HUES64 (cell line): ENCODE data around the gene RBM38.

Source experiments
- H3K27ac ChIP-seq: 2 replicates; pipeline ENCODE4 v1.7.0; 2013; ENCODE audit warnings: low read depth, low read length, inconsistent platforms
- H3K27me3 ChIP-seq: 2 replicates; pipeline ENCODE4 v1.6.1; 2013; ENCODE audit warnings: mild to moderate bottlenecking, low read length; ENCODE audit not compliant: insufficient read depth
- H3K36me3 ChIP-seq: 2 replicates; pipeline ENCODE4 v1.6.1; 2013; ENCODE audit warnings: mild to moderate bottlenecking, low read length; ENCODE audit not compliant: insufficient read depth
- H3K4me1 ChIP-seq: 2 replicates; pipeline ENCODE4 v1.6.1; 2013; ENCODE audit warnings: mild to moderate bottlenecking, low read length, moderate library complexity; ENCODE audit not compliant: insufficient read depth
- H3K4me3 ChIP-seq: 2 replicates; pipeline ENCODE4 v1.5.1; 2013; ENCODE audit warnings: mild to moderate bottlenecking, low read length, moderate library complexity
- H3K9ac ChIP-seq: 2 replicates; pipeline ENCODE4 v1.6.1; 2013; ENCODE audit warnings: mild to moderate bottlenecking, low read depth, low read length
- H3K9me3 ChIP-seq: 2 replicates; pipeline ENCODE4 v1.6.1; 2013; ENCODE audit warnings: low read depth, low read length; ENCODE audit not compliant: insufficient read depth
- WGBS: fragments of 150-250, 120-280 bp; methylation state at CpG from one replicate; pipeline ENCODE4 v1.1.7; 2013; ENCODE audit warnings: missing lambda C conversion rate; 5-methylcytosine and 5-hydroxymethylcytosine counted together

The RBM38 gene

DNA sequence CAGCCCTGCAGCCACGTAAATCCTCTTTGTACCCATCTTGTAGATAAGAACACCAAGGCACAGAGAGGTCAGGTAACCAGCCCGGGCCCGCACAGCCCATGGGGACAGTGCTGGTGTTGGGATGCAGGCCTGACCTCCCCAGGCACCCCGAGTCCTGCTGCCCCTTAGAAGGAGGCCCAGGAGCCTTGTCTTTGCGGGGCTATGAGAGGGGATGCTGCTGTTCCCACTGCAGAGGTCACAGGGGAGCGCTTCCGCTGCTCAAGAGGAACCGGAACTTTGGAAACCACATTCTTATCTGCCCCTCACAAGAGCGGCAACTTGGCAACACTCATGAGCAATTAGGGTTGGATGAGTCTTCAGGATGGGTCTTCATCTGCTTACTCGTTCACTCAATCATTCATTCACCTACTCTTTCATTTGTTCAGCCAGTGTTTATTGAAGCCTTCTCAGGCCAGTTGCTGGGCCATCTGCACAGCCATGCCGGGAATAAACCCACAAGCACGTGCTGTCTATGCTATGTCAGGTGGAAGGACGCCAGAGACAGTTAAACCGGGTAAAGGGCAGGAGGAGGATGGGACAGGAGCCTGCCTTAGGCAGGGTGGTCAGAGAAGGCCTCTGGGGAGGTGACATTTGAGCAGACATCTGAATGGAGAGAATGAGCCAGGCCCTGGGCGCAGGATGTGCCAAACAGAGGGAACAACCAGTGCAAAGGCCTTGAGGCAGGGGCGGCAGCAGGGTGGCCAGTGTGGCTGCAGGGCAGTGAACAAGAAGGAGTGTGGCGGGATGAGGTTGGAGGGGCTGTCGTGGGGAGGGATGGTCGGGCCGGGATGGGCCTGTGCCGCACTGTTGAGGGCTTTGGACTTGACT lies 60.8 kb downstream of the RBM38 start:
- Histone ChIP-seq H3K9ac (no peak overlapping the region), H3K36me3 (no peaks in the 10 kb centered on the region), H3K27me3 (no peaks in the 10 kb centered on the region), H3K4me3 (no peak overlapping the region), H3K27ac (no peak overlapping the region), H3K9me3 (no peaks in the 10 kb centered on the region), H3K4me1 (0 out of 2 replicates have a peak, but pooled peaks cover 3% of the 10 kb centered on the region)
- WGBS = 90% methylated on average over 21 of the region's 21 CpGs

DNA sequence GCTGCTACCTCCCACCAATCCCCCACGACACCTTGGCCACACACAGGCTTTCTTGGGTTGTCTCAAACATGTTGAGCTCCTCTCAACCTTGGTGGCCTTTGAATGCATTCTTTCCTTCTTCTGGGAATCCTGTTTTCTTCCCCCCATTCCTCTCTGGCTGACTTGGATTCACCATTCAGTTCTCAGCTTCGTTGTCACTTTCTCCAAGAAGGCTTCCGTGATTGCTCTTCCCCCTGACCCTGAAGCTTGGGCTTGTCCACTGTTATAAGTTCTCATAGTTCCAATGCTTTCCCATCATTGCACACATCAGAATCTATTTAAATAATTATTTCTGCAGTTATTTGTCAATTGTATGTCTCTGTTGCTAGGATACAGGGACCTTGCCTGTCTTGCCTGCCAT lies 64.2 kb downstream of the RBM38 start:
- no peaks in the 10 kb centered on the region for H3K27me3 ChIP-seq
- no peak overlapping the region for H3K4me3 ChIP-seq
- 0 out of 2 replicates have a peak, but pooled peaks cover 6% of the 10 kb centered on the region for H3K4me1 ChIP-seq
- WGBS = 60% methylated on average over 3 of the region's 3 CpGs
- no peaks in the 10 kb centered on the region for H3K36me3 ChIP-seq
- H3K9me3 ChIP-seq = no peaks in the 10 kb centered on the region
- no peak overlapping the region for H3K27ac ChIP-seq
- no peak overlapping the region for H3K9ac ChIP-seq

DNA sequence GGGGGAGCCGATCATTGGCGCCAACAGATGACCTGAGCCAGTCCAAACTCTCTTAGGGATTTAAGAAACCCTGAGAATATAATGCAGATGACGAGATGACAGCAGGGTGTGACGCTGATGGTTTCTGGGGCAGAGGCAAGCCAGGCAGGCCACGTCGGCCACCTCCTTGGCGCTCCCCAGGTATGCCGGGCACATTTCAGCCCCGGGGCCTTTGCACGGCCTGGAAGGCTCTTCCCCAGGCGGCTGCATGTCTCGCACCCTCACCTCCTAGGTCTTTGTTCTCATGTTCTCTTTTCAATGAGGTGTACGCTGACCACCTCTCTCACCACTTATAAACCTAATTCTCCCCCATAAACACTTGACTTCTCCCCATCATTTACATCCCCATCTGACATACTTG lies 64.9 kb downstream of the RBM38 start:
- Histone ChIP-seq H3K27ac (no peak overlapping the region), H3K9me3 (no peaks in the 10 kb centered on the region), H3K9ac (no peak overlapping the region), H3K36me3 (no peaks in the 10 kb centered on the region), H3K27me3 (no peaks in the 10 kb centered on the region), H3K4me1 (0 out of 2 replicates have a peak, but pooled peaks cover 6% of the 10 kb centered on the region), H3K4me3 (no peak overlapping the region)
- 95% methylated on average over 13 of the region's 13 CpGs for WGBS

DNA sequence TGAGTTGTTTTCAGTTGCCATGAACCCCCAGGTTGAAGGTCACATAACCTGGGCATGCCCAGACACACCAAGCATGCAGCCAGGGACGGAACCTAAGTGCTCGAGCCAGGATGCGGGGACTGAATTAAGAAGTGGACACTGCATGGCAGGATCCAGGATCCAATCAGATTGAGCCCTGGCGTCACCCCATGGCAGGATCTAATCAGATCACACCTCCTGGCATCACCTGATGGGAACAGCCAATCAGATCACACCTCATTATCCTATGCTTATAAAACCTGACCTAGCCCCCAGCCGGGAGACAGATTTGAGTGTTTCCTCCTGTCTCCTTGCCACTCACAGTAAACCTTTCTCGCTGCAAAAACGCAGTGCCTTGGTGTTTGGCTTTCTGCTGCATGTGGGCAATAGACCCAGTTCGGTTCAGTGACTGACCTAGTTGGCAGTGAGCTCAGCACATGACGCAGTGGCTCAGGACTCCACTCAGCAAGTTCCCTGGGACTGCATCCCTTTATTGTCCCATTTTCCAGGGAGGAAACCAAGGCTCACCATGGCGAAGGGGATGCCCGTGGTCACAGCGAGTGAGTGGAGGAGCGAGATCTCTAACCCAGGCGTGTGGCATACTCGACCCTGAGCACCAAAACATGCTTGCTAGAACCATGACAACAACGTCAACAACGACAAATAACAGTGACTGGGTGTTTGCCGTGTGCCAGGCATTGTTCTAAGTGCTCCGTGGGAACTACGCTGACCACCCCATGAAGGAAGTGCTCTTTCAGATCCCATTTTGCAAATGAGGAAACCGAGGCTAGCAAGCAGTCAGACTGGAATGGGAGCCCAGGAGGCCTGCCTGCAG lies 66.3 kb downstream of the RBM38 start:
- no peaks in the 10 kb centered on the region for H3K36me3 ChIP-seq
- H3K4me3 ChIP-seq = no peak overlapping the region
- no peak overlapping the region for H3K9ac ChIP-seq
- H3K27ac ChIP-seq = no peak overlapping the region
- no peaks in the 10 kb centered on the region for H3K27me3 ChIP-seq
- H3K4me1 ChIP-seq = 0 out of 2 replicates have a peak, but pooled peaks cover 6% of the 10 kb centered on the region
- H3K9me3 ChIP-seq = no peaks in the 10 kb centered on the region
- WGBS = 95% methylated on average over 21 of the region's 21 CpGs

DNA sequence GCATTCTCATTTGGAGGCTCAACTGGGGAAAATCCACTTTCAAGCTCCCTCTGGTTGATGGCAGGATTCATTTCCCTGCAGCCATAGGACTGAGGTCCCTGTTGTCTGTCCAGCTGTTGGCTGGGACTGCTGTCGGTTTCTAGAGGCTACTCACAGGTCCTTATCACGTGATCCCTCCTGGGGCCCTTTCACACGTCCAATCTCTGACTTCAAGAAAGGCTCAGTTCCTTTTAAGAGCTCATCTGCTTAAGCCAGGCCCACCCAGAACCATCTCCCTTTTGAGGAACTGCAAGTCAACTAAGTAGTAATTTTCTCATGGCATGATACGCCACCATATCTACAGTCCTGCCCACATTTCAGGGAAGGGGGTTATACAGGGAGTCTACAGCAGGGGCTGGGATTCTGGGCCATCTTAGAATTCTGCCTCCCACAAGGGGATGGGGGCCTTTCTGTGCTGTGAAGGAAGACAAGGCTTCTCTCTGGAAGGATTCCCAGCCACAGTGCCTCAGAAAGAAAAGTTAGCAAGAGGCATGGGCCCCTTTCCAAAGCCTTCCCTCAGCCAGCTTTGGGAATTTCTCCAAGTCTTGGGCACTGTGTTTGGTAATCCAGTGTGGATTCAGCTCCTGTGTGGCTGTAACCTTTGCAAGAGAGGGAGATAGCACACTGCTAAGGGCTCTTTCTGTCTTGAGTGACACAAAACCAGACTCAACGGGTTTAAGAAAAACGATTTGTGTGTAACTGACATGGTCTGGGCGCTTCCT lies 67.4 kb downstream of the RBM38 start:
- Histone ChIP-seq H3K27me3 (no peaks in the 10 kb centered on the region), H3K4me1 (0 out of 2 replicates have a peak, but pooled peaks cover 6% of the 10 kb centered on the region)
- WGBS = 93% methylated on average over 7 of the region's 7 CpGs

More for the DNA sequence above, 67.4 kb downstream of the RBM38 start:
- no peaks in the 10 kb centered on the region for H3K9me3 ChIP-seq
- no peak overlapping the region for H3K9ac ChIP-seq
- H3K36me3 ChIP-seq = no peaks in the 10 kb centered on the region
- no peak overlapping the region for H3K4me3 ChIP-seq
- H3K27ac ChIP-seq = no peak overlapping the region
